Activated T-cell treated with anti-CD3 and anti-CD28 coated beads, Interleukin-2, amount 50 U/mL, for 72 hours (primary cell): Measurements from ENCODE around the gene AVPR2. TPM values are rescaled to one million over a fixed set of nuclear protein-coding genes. Genes with fewer than 3 reads are reported as not detected.

Experiments used
- ATAC-seq, 2 donors: fragments of 150-1000 bp; cut with Tn5 transposase; replicated peaks in 1 of 2; 2 replicates each; pipeline ENCODE4 v1.10.0; 2021; ENCODE audit warnings: moderate library complexity in 2 of 2, mild to moderate bottlenecking in 1 of 2
- DNase-seq, 2 donors: peaks; one replicate each; pipeline ENCODE4 v3.0.0; 2021 to 2022; ENCODE audit warnings: mixed read lengths in 1 of 2
- H3K27ac Mint-ChIP-seq: one replicate; pipeline ENCODE4 v1.8.0; 2022; ENCODE audit warnings: mild to moderate bottlenecking, moderate library complexity, mixed read lengths
- H3K27me3 Mint-ChIP-seq: one replicate; pipeline ENCODE4 v1.8.0; 2022; ENCODE audit warnings: low read depth, mixed read lengths
- H3K36me3 Mint-ChIP-seq, 2 donors: one replicate each; pipeline ENCODE4 v1.8.0; 2022; ENCODE audit warnings: mixed read lengths in 2 of 2, mild to moderate bottlenecking in 1 of 2; ENCODE audit not compliant: insufficient read depth in 2 of 2
- H3K4me1 Mint-ChIP-seq: one replicate; pipeline ENCODE4 v1.8.0; 2022; ENCODE audit warnings: low read depth, mixed read lengths
- H3K4me3 Mint-ChIP-seq, 2 donors: one replicate each; pipeline ENCODE4 v1.8.0; 2022; ENCODE audit warnings: mild to moderate bottlenecking in 2 of 2, mixed read lengths in 2 of 2, moderate library complexity in 2 of 2
- H3K9me3 Mint-ChIP-seq, 2 donors: one replicate each; pipeline ENCODE4 v1.8.0; 2022; ENCODE audit warnings: mixed read lengths in 2 of 2
- total RNA-seq, 2 donors: library from RNA; stranded (reverse); gene quantifications; one replicate each; pipeline ENCODE4 v1.2.3, GENCODE V29; 2022

Gene AVPR2
- not detected for total RNA-seq

GRCh38 chrX:153903991-153904957, at the start of gene AVPR2:
Gene AVPR2, plus strand, starts transcription at chrX:153904673. Its CDS starts 473 bp downstream, at chrX:153905146.
- no peak within 1 kb of the TSS for H3K27ac Mint-ChIP-seq
- peak in 1 of 2 donors; percentile 6 for ATAC-seq
- H3K4me3 Mint-ChIP-seq: no peak within 1 kb of the TSS
- no peaks in the 10 kb centered on the region for H3K9me3 Mint-ChIP-seq
- no peak for DNase-seq
- peaks cover 39% of the 10 kb centered on the region for H3K4me1 Mint-ChIP-seq
- H3K27me3 Mint-ChIP-seq: peaks cover 19% of the 10 kb centered on the region
- H3K36me3 Mint-ChIP-seq: no peaks in the 10 kb centered on the region

GRCh38 chrX:153854702-153855101, 49.8 kb upstream of the AVPR2 start:
- H3K36me3 Mint-ChIP-seq: no peaks in the 10 kb centered on the region
- no peak overlapping the region for H3K27ac Mint-ChIP-seq
- DNase-seq (no peak), ATAC-seq (no peak)
- peaks cover 53% of the 10 kb centered on the region for H3K27me3 Mint-ChIP-seq
- H3K4me3 Mint-ChIP-seq: no peak overlapping the region
- peaks cover 10% of the 10 kb centered on the region for H3K4me1 Mint-ChIP-seq
- no peaks in the 10 kb centered on the region for H3K9me3 Mint-ChIP-seq

DNA sequence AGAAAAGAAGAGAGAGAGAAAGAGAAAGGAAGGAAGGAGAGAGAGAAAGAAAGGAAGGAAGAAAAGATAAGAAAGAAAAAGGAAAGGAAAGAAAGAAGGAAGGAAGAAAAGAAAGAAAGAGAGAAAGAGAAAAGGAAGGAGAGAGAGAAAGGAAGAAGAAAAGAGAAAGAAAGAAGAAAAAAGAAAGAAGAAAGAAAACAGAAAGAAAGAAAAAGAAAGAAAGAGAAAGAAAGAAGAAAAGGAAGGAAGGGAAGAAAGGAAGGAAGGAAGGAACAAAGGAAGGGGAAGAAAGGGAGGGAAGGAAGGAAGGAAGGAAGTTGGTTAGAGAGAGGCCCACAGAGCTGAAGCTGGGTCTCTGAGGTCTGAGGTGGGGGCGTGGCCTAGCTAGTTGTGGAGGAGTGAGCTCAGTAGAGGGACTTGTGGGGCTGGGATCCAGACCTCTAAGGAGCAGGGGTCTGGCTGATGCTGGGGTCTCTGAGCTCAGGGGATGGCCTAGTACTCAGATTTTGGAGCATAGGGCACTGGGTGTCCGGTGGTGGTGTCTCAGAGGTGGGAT, 47.0 kb upstream of the AVPR2 start:
- H3K27me3 Mint-ChIP-seq: peaks cover 60% of the 10 kb centered on the region
- no peak overlapping the region for H3K27ac Mint-ChIP-seq
- no peaks in the 10 kb centered on the region for H3K9me3 Mint-ChIP-seq
- H3K4me3 Mint-ChIP-seq: no peak overlapping the region
- no peak for DNase-seq
- no peak for ATAC-seq
- H3K36me3 Mint-ChIP-seq: no peaks in the 10 kb centered on the region
- H3K4me1 Mint-ChIP-seq: peaks cover 10% of the 10 kb centered on the region

- peaks cover 10% of the 10 kb centered on the region for H3K4me1 Mint-ChIP-seq
- H3K9me3 Mint-ChIP-seq: no peaks in the 10 kb centered on the region
- H3K36me3 Mint-ChIP-seq: no peaks in the 10 kb centered on the region
- no peak overlapping the region for H3K4me3 Mint-ChIP-seq
- H3K27me3 Mint-ChIP-seq: peaks cover 36% of the 10 kb centered on the region
- H3K27ac Mint-ChIP-seq: no peak overlapping the region
- ATAC-seq (no peak), DNase-seq (no peak)
These were observed 43.3 kb upstream of the AVPR2 start for GRCh38 chrX:153861151-153861550.

DNA sequence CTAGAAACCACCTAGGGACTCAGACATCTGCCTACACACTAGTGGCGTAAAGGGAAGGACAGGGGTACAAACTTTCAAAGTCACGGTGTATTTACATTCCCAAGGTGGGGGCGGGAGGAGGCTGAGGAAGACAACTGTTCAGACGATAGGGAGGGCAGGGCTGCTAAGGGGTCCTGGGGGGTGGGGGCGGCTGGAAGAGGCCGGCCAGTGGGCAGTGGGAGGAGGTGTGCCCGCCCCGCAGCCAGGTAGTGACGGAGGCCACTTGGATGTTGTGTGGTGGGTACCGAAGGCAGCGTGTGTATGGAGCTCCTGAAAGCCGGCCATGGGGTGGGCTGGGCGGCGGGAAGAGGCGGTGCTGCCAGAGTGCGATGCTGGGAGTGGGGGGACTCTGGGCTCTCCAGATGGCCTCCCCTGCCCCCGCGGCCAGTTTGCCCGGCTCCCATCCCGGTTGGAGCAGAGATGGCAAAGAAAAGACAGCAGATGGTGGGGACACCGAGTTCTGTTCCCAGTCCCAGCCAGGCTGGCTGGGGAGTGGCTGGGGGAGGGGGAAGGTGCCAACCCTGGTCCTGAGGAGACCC, 42.7 kb upstream of the AVPR2 start:
- peaks cover 30% of the 10 kb centered on the region for H3K27me3 Mint-ChIP-seq
- H3K4me3 Mint-ChIP-seq: no peak overlapping the region
- DNase-seq (no peak), ATAC-seq (no peak)
- H3K36me3 Mint-ChIP-seq: no peaks in the 10 kb centered on the region
- no peak overlapping the region for H3K27ac Mint-ChIP-seq
- H3K4me1 Mint-ChIP-seq: peaks cover 10% of the 10 kb centered on the region
- no peaks in the 10 kb centered on the region for H3K9me3 Mint-ChIP-seq

GRCh38 chrX:153862369-153863250, 41.9 kb upstream of the AVPR2 start:
- Mint-ChIP-seq H3K27ac (no peak overlapping the region), H3K27me3 (peaks cover 22% of the 10 kb centered on the region), H3K9me3 (no peaks in the 10 kb centered on the region), H3K36me3 (no peaks in the 10 kb centered on the region), H3K4me3 (no peak overlapping the region), H3K4me1 (peaks cover 2% of the 10 kb centered on the region)
- ATAC-seq: no peak
- no peak for DNase-seq

DNA sequence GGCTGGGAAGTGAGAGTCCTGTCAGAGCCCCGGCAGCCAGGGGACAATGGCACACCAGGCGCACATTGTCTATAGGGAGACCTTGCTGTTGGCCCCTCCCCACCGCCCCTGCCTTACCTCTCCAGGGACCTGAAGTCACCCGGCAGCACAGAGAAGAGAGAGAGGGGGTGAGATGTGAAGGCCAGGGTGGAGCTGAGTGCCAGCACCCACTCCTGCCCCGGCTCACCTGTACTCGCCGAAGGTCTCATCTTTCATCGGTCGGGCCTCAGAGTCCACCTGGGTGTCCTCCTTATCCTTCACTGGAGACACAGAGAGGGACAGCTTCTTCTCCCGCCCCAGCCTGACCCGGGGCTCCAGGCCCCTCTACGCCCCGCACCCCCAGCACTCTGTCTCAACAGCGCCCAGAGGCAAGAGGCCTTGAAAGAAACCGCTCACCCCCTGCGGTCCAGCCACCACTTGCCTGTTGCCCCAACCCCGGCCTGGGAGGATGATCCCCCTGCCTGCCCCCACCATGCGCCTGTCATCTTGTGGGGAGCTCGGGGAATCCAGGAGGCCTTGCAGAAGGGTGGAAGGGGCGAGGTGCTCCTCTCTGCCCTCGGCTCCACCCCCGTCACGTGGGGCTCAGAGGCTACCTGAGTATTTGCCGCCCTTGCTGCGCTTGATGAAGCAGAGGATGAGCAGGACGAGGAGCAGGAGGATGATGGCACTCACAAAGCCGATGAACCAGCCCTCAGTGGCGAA, 41.1 kb upstream of the AVPR2 start:
- no peak overlapping the region for H3K4me3 Mint-ChIP-seq
- H3K36me3 Mint-ChIP-seq: no peaks in the 10 kb centered on the region
- no peak overlapping the region for H3K27ac Mint-ChIP-seq
- H3K4me1 Mint-ChIP-seq: no peaks in the 10 kb centered on the region
- ATAC-seq (no peak), DNase-seq (no peak)
- peaks cover 18% of the 10 kb centered on the region for H3K27me3 Mint-ChIP-seq
- H3K9me3 Mint-ChIP-seq: no peaks in the 10 kb centered on the region

GRCh38 chrX:153864101-153864500, 40.4 kb upstream of the AVPR2 start:
- Mint-ChIP-seq H3K36me3 (no peaks in the 10 kb centered on the region), H3K27ac (no peak overlapping the region), H3K9me3 (no peaks in the 10 kb centered on the region), H3K4me3 (no peak overlapping the region), H3K4me1 (no peaks in the 10 kb centered on the region), H3K27me3 (peaks cover 18% of the 10 kb centered on the region)
- no peak for DNase-seq
- ATAC-seq: no peak

DNA sequence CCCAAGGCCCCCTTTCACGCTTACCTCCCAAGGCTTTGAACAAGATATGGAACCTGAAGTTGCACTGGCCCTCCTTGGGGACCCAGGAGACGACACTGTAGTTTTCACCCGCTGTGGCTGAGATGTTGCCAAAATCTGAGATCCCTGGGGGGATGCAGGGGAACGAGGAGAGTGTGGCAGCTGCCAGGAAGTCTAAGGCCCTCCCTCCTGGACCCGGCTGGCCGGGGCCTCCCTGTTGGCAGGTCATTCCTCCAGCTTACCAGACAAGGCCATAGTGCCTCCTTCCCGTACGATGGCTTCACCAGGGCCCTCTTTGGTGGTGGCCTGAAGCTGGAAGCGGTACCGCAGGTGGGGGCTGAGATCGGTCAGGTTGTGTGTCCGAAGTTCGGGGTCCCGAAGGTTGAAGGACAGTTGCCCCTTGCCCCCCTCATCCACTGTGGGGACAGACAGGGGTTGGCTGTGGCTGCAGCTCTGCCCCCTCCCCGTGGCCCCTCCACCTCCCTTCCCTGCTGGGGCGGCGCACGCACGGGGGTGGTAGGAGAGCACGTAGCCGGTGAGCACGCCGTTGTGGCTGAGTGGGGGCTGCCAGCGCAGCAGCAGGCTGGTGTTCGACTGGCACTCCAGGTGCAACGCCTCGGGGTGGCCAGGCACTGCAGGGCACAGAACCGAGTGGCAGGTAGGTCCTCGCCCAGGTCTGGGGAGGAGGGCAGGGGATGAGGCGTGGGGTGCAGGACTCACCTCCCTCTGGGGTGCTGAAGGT, 39.7 kb upstream of the AVPR2 start:
- no peaks in the 10 kb centered on the region for H3K9me3 Mint-ChIP-seq
- DNase-seq: no peak
- no peaks in the 10 kb centered on the region for H3K4me1 Mint-ChIP-seq
- H3K27me3 Mint-ChIP-seq: peaks cover 18% of the 10 kb centered on the region
- no peak for ATAC-seq
- no peak overlapping the region for H3K27ac Mint-ChIP-seq
- no peaks in the 10 kb centered on the region for H3K36me3 Mint-ChIP-seq
- no peak overlapping the region for H3K4me3 Mint-ChIP-seq

DNA sequence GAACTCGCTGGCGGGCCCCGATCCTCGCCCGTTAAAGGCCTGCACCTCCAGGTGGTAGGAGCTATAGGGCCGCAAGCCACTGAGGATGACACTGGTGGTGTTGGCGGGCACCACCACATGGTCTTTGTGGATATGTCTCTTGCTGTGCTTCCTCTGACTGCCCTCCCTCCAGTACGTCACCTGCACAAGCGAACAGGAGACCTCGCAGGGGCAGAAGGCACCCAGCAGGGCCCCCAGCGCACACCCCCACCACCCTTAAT, 39.2 kb upstream of the AVPR2 start:
- peaks cover 15% of the 10 kb centered on the region for H3K27me3 Mint-ChIP-seq
- no peaks in the 10 kb centered on the region for H3K36me3 Mint-ChIP-seq
- no peak overlapping the region for H3K27ac Mint-ChIP-seq
- no peaks in the 10 kb centered on the region for H3K4me1 Mint-ChIP-seq
- H3K4me3 Mint-ChIP-seq: no peak overlapping the region
- H3K9me3 Mint-ChIP-seq: no peaks in the 10 kb centered on the region
- no peak for DNase-seq
- ATAC-seq: no peak

DNA sequence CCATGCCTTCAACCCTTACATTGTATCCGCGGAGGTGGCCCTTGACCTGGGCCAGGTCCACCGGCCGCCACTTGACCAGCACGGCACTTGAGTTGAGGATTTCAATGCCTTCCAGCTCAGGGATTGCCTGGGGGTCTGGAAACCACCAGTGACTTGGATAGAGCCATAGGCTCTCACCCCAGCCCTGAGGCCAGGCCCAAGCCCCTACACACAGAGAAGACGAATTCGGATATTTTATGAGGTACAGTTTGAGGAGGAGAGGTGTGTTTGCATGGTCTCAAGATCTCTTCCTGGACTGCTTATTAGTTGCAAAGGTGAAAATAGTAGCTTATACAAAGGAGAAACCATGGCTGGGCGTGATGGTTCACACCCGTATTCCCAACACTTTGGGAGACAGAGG, 38.8 kb upstream of the AVPR2 start:
- Mint-ChIP-seq H3K9me3 (no peaks in the 10 kb centered on the region), H3K27me3 (peaks cover 11% of the 10 kb centered on the region), H3K4me3 (no peak overlapping the region), H3K27ac (no peak overlapping the region), H3K4me1 (no peaks in the 10 kb centered on the region), H3K36me3 (no peaks in the 10 kb centered on the region)
- DNase-seq (no peak), ATAC-seq (no peak)
